ENCODE data around the gene CPE.

CPE gene

DNA sequence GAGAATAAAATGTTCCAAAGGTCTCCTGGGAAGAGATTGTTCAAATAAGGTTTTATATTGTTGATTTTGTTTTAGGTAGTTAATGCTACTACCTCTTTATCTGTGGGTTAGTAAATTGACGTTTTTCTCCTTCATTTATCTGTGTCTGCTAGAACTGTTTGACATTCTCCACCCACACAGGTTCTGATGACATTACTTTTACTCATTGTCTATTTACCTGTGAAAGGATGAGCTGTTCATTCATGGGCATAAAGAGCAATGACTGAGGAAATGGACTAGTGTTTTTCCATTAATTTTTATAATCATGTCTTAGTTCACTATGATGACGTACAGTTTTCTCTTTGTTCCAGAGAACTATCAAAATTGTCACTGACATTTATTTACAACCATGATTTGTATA is 75.6 kb downstream of the CPE start:
- TF ChIP-seq, protein P1, sequence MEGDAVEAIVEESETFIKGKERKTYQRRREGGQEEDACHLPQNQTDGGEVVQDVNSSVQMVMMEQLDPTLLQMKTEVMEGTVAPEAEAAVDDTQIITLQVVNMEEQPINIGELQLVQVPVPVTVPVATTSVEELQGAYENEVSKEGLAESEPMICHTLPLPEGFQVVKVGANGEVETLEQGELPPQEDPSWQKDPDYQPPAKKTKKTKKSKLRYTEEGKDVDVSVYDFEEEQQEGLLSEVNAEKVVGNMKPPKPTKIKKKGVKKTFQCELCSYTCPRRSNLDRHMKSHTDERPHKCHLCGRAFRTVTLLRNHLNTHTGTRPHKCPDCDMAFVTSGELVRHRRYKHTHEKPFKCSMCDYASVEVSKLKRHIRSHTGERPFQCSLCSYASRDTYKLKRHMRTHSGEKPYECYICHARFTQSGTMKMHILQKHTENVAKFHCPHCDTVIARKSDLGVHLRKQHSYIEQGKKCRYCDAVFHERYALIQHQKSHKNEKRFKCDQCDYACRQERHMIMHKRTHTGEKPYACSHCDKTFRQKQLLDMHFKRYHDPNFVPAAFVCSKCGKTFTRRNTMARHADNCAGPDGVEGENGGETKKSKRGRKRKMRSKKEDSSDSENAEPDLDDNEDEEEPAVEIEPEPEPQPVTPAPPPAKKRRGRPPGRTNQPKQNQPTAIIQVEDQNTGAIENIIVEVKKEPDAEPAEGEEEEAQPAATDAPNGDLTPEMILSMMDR (IDR thresholded peaks at IDR 0.05): no peak

- TF ChIP-seq, protein P1 (IDR thresholded peaks at IDR 0.05): no peak
These were observed 79.0 kb downstream of the CPE start for GRCh38 chr4:165457793-165458192.

GRCh38 chr4:165458471-165458870 is 79.7 kb downstream of the CPE start:
- TF ChIP-seq, protein P1 (IDR thresholded peaks at IDR 0.05): no peak

DNA sequence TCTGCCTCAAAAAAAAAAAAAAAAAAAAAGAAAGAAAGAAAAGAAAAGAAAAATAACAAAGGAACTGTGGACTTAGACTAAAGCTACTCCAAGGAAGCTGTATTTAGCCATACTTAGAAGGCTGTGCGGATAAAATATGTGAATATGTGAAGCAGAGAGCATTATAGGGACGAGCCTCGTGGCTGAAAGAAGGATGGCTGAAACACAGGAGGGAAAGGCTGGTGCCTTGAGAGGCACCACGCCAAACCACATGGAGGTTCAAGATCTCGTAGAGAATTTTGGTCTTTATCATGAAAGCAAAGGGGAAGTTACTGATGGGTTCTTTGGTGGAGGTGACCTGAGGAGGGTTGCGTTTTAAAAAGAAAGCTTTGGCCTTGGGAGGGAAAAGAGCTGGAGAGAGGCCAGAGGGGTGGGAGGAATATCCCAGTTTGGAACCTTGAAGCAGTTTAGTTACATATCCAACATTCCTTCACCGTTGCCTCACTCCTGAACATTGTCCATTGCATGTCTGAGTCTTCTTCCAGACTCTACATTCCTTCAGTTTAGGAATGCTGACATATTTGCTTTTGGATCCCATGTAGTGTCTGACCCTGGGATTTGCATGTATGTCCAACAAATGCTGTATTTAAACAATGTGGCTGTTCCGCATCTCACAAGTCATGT is 82.5 kb downstream of the CPE start:
- TF ChIP-seq, protein P1 (IDR thresholded peaks at IDR 0.05): no peak

DNA sequence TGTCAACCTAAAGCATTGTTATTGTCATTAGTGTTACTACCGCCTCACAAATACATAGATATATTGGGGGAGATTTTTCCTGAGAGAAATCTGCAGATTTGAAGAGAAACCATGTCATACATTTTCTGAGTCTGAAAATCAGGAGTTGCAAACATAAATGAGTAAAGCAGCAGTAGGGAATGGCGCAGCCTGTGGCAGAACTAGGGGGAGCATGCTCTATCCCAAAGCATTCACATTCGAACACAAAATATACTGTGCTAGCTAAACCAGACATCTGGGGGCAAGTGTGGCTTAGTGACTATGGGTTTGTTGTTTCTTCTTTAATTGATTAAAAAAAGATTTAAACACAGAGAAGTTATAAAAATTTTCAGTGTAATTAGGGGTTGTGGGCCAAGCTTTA is 83.2 kb downstream of the CPE start:
- TF ChIP-seq, protein P1 (IDR thresholded peaks at IDR 0.05): no peak

DNA sequence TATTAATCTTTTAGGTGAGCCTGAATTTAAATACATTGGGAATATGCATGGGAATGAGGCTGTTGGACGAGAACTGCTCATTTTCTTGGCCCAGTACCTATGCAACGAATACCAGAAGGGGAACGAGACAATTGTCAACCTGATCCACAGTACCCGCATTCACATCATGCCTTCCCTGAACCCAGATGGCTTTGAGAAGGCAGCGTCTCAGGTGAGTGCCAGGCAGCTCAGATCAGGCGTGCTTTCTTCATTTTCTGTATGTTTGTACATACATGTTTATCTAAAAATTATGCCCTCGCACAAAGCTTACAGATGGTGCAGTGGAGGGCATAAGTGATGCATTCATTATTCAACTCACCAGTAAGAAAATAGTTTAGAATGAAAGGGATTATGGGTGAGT is 85.6 kb downstream of the CPE start:
- TF ChIP-seq, protein P1 (IDR thresholded peaks at IDR 0.05): no peak

- TF ChIP-seq, protein P1 (IDR thresholded peaks at IDR 0.05): peak; percentile 65
These were observed 86.1 kb downstream of the CPE start for GRCh38 chr4:165464813-165465381.
